Keratinocyte (primary cell): ENCODE measurements around the gene CMTM7. TPM values are rescaled to one million over a fixed set of nuclear protein-coding genes. Genes with fewer than 3 reads are reported as not detected.

Source experiments
- DNase-seq: peaks from one replicate; pipeline ENCODE4 v3.0.0-alpha.2; 2011; ENCODE audit warnings: low read depth, missing footprints, low spot score
- FAIRE-seq: peaks from 2 replicates; lab custom pipeline; 2011; peaks lifted over from hg19 to GRCh38; lab: Jason Lieb, UNC
- H2AFZ ChIP-seq: 2 replicates; pipeline ENCODE4 v1.6.0; 2012; ENCODE audit warnings: low read length, control low read depth, inconsistent platforms; ENCODE audit not compliant: control insufficient read depth
- H3K27ac ChIP-seq: 2 replicates; pipeline ENCODE4 v1.5.1; 2011; ENCODE audit warnings: low read length; ENCODE audit not compliant: control insufficient read depth, insufficient read depth
- H3K27me3 ChIP-seq: 3 replicates; pipeline ENCODE4 v1.6.0; 2011; ENCODE audit warnings: low read length; ENCODE audit not compliant: control insufficient read depth, insufficient read depth; ENCODE audit errors: extremely low read depth
- H3K36me3 ChIP-seq, 2 experiments: 2 replicates in 1 of 2; 3 replicates in 1 of 2; pipeline ENCODE4 v1.5.1; 2011; ENCODE audit warnings: low read length in 2 of 2, mild to moderate bottlenecking in 1 of 2; ENCODE audit not compliant: control insufficient read depth in 2 of 2, insufficient read depth in 2 of 2; ENCODE audit errors: extremely low read depth in 1 of 2
- H3K4me1 ChIP-seq: 3 replicates; pipeline ENCODE4 v1.5.1; 2011; ENCODE audit warnings: low read length; ENCODE audit not compliant: control insufficient read depth, insufficient read depth; ENCODE audit errors: extremely low read depth
- H3K4me2 ChIP-seq: 3 replicates; pipeline ENCODE4 v1.6.0; 2011; ENCODE audit warnings: low read depth, low read length; ENCODE audit not compliant: control insufficient read depth, insufficient read depth; ENCODE audit errors: extremely low read depth
- H3K4me3 ChIP-seq, 3 experiments: fragments of 200-600 bp in 1 of 3; sonication (generic) in 1 of 3; 2 replicates in 2 of 3; 3 replicates in 1 of 3; pipeline ENCODE4 v1.5.1; 2011 to 2016; ENCODE audit warnings: low read length in 3 of 3, mild to moderate bottlenecking in 3 of 3, control low read depth in 2 of 3, inconsistent platforms in 1 of 3, low read depth in 1 of 3, mixed read lengths in 1 of 3, mixed run types in 1 of 3, moderate library complexity in 1 of 3; ENCODE audit not compliant: control insufficient read depth in 2 of 3, insufficient read depth in 2 of 3; ENCODE audit errors: extremely low read depth in 1 of 3
- H3K79me2 ChIP-seq: 2 replicates; pipeline ENCODE4 v1.6.0; 2012; ENCODE audit warnings: low read length; ENCODE audit not compliant: control insufficient read depth, insufficient read depth
- H3K9ac ChIP-seq: 3 replicates; pipeline ENCODE4 v1.6.0; 2011; ENCODE audit warnings: low read length; ENCODE audit not compliant: control insufficient read depth, insufficient read depth; ENCODE audit errors: extremely low read depth
- H3K9me1 ChIP-seq: 3 replicates; pipeline ENCODE4 v1.6.0; 2011; ENCODE audit warnings: low read length; ENCODE audit not compliant: control insufficient read depth, insufficient read depth; ENCODE audit errors: extremely low read depth
- H3K9me3 ChIP-seq: 2 replicates; pipeline ENCODE4 v1.5.1; 2012; ENCODE audit warnings: low read depth, low read length; ENCODE audit not compliant: control insufficient read depth
- H4K20me1 ChIP-seq: 3 replicates; pipeline ENCODE4 v1.6.0; 2011; ENCODE audit warnings: low read length; ENCODE audit not compliant: control insufficient read depth, insufficient read depth; ENCODE audit errors: extremely low read depth
- EZH2 ChIP-seq: IDR thresholded peaks from one replicate; pipeline ENCODE4 v1.6.1; 2012; ENCODE audit warnings: inconsistent platforms, mild to moderate bottlenecking, low read length, moderate library complexity
- dilution Hi-C: fragments of 300-500 bp; cut with MboI; formaldehyde crosslinking; loops from one replicate; pipeline ENCODE4 v1.7.0; 2020; ENCODE audit warnings: low sequenced_read_pairs; ENCODE audit not compliant: extremely low pct_ligation_motif_present
- polyA plus RNA-seq, 5 experiments: library from polyadenylated mRNA; depleted of rRNA in 3 of 5; stranded (reverse) in 3 of 5; stranded (forward) in 1 of 5; unstranded in 1 of 5; fragments of >200 nt; gene quantifications; 1 replicate in 1 of 5; 2 replicates in 3 of 5; 3 replicates in 1 of 5; pipeline versions ENCODE4 v1.2.1 to v1.2.3, GENCODE V29; 2011 to 2012; ENCODE audit warnings: missing spikeins in 2 of 5, low read depth in 1 of 5, low replicate concordance in 1 of 5
- TF ChIP-seq, protein P1 (sequence below), 3 experiments: IDR thresholded peaks in 1 of 3; conservative IDR thresholded peaks in 1 of 3; optimal IDR thresholded peaks in 1 of 3; 2 replicates in 2 of 3; 3 replicates in 1 of 3; pipeline versions ENCODE3 to v1.5.1; 2011; ENCODE audit warnings: low read length in 3 of 3, mild to moderate bottlenecking in 3 of 3, moderate library complexity in 2 of 3, control low read depth in 1 of 3, inconsistent platforms in 1 of 3; ENCODE audit not compliant: insufficient read depth in 2 of 3; ENCODE audit errors: extremely low read depth in 1 of 3

The CMTM7 gene
- polyA plus RNA-seq, 1 donor (not counting 4 experiments of a cell fraction or from before 2014, with no cell fraction given): 47.2 TPM

DNA sequence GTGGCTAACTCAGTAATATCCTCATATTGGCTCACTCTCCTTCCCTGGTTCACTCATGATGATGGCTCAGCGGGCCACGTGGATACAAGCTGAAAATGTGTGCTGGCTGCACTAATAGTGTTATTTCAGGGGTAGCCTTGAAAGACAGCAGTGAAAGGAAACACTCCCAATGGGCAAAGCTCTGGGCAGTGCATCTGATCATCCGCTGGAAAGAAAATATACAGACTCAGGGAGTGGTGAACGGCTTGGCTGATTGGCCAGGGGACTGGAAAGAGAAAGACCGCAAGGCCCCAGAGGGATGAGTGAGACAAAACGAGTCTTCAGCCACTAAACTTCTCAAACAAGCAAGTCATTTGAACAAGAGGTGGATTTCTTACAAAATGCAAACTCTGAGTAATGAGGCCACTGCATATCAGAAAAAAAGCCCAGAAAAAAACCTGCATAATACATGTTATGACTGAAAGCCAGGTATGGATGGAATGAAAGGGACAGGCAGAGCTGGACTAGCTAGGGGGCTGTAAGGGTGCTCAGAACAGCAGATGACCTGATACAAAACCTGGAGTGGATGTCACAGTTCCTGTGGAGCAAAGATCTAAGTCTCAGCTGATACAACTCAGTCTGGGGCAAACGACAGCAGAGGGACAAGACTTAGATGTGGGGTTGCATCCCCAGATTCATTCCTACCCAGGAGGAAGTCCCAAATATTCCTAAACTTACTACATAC is 77.7 kb downstream of the CMTM7 start:
- no peak overlapping the region for H3K9ac ChIP-seq
- DNase-seq (peak; percentile 45), FAIRE-seq (no peak)
- H3K79me2 ChIP-seq: peaks cover 2% of the 10 kb centered on the region
- H3K27ac ChIP-seq: peak overlapping the region; percentile 50
- H3K4me3 ChIP-seq: no peak overlapping the region
- dilution Hi-C loops: no loop called here
- TF ChIP-seq, protein P1, sequence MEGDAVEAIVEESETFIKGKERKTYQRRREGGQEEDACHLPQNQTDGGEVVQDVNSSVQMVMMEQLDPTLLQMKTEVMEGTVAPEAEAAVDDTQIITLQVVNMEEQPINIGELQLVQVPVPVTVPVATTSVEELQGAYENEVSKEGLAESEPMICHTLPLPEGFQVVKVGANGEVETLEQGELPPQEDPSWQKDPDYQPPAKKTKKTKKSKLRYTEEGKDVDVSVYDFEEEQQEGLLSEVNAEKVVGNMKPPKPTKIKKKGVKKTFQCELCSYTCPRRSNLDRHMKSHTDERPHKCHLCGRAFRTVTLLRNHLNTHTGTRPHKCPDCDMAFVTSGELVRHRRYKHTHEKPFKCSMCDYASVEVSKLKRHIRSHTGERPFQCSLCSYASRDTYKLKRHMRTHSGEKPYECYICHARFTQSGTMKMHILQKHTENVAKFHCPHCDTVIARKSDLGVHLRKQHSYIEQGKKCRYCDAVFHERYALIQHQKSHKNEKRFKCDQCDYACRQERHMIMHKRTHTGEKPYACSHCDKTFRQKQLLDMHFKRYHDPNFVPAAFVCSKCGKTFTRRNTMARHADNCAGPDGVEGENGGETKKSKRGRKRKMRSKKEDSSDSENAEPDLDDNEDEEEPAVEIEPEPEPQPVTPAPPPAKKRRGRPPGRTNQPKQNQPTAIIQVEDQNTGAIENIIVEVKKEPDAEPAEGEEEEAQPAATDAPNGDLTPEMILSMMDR (optimal IDR thresholded peaks at IDR 0.05 in 1 of 3, IDR thresholded peaks at IDR 0.05 in 1 of 3, conservative IDR thresholded peaks at IDR 0.05 in 1 of 3; ENCODE audit: extremely low read depth in 1 of 3, insufficient read depth in 2 of 3, low read length in 3 of 3): no peak
- TF ChIP-seq EZH2: no peak
- H3K4me2 ChIP-seq: peak overlapping the region; percentile 13
- no peaks in the 10 kb centered on the region for H3K9me1 ChIP-seq
- no peaks in the 10 kb centered on the region for H4K20me1 ChIP-seq
- no peaks in the 10 kb centered on the region for H3K9me3 ChIP-seq
- peaks cover 28% of the 10 kb centered on the region for H3K4me1 ChIP-seq
- no peak overlapping the region for H2AFZ ChIP-seq
- H3K36me3 ChIP-seq: peaks cover 0 to 11% of the 10 kb centered on the region in 2 experiments
- H3K27me3 ChIP-seq: no peaks in the 10 kb centered on the region

DNA sequence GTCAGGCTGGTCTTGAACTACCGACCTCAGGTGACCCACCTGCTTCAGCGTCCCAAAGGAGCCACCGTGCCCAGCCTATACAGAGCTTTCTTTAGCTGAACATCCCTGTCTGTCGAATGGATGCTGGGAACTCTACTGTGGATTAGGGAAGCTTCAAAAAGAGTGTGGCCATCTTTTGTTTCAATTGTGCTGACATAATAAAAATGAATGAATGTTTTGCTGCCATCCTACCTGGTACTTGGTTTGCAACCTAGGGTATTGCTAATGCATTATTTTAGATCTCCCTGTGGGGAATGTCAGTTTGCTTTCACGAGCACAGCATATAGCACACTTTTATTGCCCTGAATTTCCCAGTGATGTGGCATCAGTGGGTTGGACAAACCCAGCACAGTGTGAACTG is 78.7 kb downstream of the CMTM7 start:
- Histone ChIP-seq H3K9me1 (no peaks in the 10 kb centered on the region), H3K9me3 (no peaks in the 10 kb centered on the region), H3K4me2 (no peak overlapping the region), H3K27me3 (no peaks in the 10 kb centered on the region), H3K36me3 (peaks cover 0 to 11% of the 10 kb centered on the region in 2 experiments), H4K20me1 (no peaks in the 10 kb centered on the region), H3K4me1 (peaks cover 28% of the 10 kb centered on the region), H3K27ac (peak overlapping the region; percentile 19), H3K79me2 (peaks cover 2% of the 10 kb centered on the region), H2AFZ (no peak overlapping the region), H3K9ac (no peak overlapping the region), H3K4me3 (no peak overlapping the region)
- DNase-seq: no peak
- TF ChIP-seq, protein P1 (optimal IDR thresholded peaks at IDR 0.05 in 1 of 3, IDR thresholded peaks at IDR 0.05 in 1 of 3, conservative IDR thresholded peaks at IDR 0.05 in 1 of 3; ENCODE audit: extremely low read depth in 1 of 3, insufficient read depth in 2 of 3, low read length in 3 of 3): no peak
- no peak for TF ChIP-seq EZH2
- no peak for FAIRE-seq
- dilution Hi-C loops: no loop called here
